Smooth muscle cell (in vitro differentiated cells): ENCODE data around the gene PRSS56. TPM values are rescaled to one million over a fixed set of nuclear protein-coding genes. Genes with fewer than 3 reads are reported as not detected.

Experiments
- DNase-seq: peaks from one replicate; lab custom pipeline; 2025; ENCODE audit not compliant: unreplicated experiment; lab: John Stamatoyannopoulos, UW
- H2AFZ ChIP-seq: fragments of 200-600 bp; sonication (generic); 2 replicates; pipeline ENCODE4 v1.6.0; 2016; ENCODE audit warnings: antibody characterized with exemption, low read depth, mild to moderate bottlenecking
- H3F3A ChIP-seq: fragments of 200-600 bp; sonication (generic); 2 replicates; pipeline ENCODE4 v1.6.0; 2017; ENCODE audit warnings: antibody characterized with exemption, low read depth
- H3K27ac ChIP-seq: fragments of 200-600 bp; sonication (generic); 2 replicates; pipeline ENCODE4 v1.5.1; 2016; ENCODE audit warnings: low read depth, mild to moderate bottlenecking
- H3K27me3 ChIP-seq: fragments of 200-600 bp; sonication (generic); 2 replicates; pipeline ENCODE4 v1.6.1; 2016; ENCODE audit warnings: low read depth, mild to moderate bottlenecking
- H3K36me3 ChIP-seq: fragments of 200-600 bp; sonication (generic); 2 replicates; pipeline ENCODE4 v1.5.1; 2016; ENCODE audit warnings: low read depth
- H3K4me1 ChIP-seq: fragments of 200-600 bp; sonication (generic); 2 replicates; pipeline ENCODE4 v1.5.1; 2016; ENCODE audit warnings: low read depth
- H3K4me2 ChIP-seq: fragments of 200-600 bp; sonication (generic); 2 replicates; pipeline ENCODE4 v1.6.0; 2016; ENCODE audit warnings: mild to moderate bottlenecking
- H3K4me3 ChIP-seq: fragments of 200-600 bp; sonication (generic); 2 replicates; pipeline ENCODE4 v1.5.1; 2016; ENCODE audit warnings: mild to moderate bottlenecking
- H3K79me2 ChIP-seq: fragments of 200-600 bp; sonication (generic); 2 replicates; pipeline ENCODE4 v1.6.0; 2016; ENCODE audit warnings: low read depth, mild to moderate bottlenecking
- H3K9ac ChIP-seq: fragments of 200-600 bp; sonication (generic); 2 replicates; pipeline ENCODE4 v1.6.0; 2016; ENCODE audit warnings: low read depth
- H3K9me3 ChIP-seq: fragments of 200-600 bp; sonication (generic); replicated peaks from 2 replicates; pipeline ENCODE4 v1.5.1; 2016; ENCODE audit warnings: low read depth
- H4K20me1 ChIP-seq: fragments of 200-600 bp; sonication (generic); 2 replicates; pipeline ENCODE4 v1.6.0; 2016; ENCODE audit warnings: low read depth
- WGBS: methylation state at CpG from one replicate; pipeline ENCODE4 v1.1.7; 2016; ENCODE audit warnings: low lambda C conversion rate; 5-methylcytosine and 5-hydroxymethylcytosine counted together
- polyA plus RNA-seq: library from polyadenylated mRNA; unstranded; fragments of >200 nt; fragmentation: Nextera tagmentation; extraction: Ambion mirVana; gene quantifications from 2 replicates; pipeline ENCODE4 v1.2.1, GENCODE V29; 2016
- total RNA-seq: library from RNA; depleted of rRNA; stranded (reverse); fragments of >200 nt; gene quantifications from 2 replicates; pipeline ENCODE4 v1.2.3, GENCODE V29; 2014
- TF ChIP-seq, protein P1 (sequence below): fragments of 200-600 bp; sonication (generic); IDR thresholded peaks from 2 replicates; pipeline ENCODE4 v1.5.1; 2017; ENCODE audit warnings: borderline replicate concordance, mild to moderate bottlenecking, antibody characterized with exemption; ENCODE audit not compliant: insufficient read depth, poor library complexity, severe bottlenecking

Gene PRSS56
- total and polyA plus RNA-seq, 2 experiments from 2014 or later = not detected

- Histone ChIP-seq H2AFZ (no peak overlapping the region), H3K9me3 (no peaks in the 10 kb centered on the region), H3K4me1 (peaks cover 14% of the 10 kb centered on the region), H3F3A (peaks cover 4% of the 10 kb centered on the region), H3K36me3 (no peaks in the 10 kb centered on the region), H3K27ac (peak overlapping the region; percentile 93), H4K20me1 (peaks cover 55% of the 10 kb centered on the region), H3K4me2 (peak overlapping the region; percentile 89), H3K9ac (peak overlapping the region; percentile 95), H3K4me3 (peak overlapping the region; percentile 80), H3K79me2 (peaks cover 71% of the 10 kb centered on the region), H3K27me3 (no peaks in the 10 kb centered on the region)
- TF ChIP-seq, protein P1, sequence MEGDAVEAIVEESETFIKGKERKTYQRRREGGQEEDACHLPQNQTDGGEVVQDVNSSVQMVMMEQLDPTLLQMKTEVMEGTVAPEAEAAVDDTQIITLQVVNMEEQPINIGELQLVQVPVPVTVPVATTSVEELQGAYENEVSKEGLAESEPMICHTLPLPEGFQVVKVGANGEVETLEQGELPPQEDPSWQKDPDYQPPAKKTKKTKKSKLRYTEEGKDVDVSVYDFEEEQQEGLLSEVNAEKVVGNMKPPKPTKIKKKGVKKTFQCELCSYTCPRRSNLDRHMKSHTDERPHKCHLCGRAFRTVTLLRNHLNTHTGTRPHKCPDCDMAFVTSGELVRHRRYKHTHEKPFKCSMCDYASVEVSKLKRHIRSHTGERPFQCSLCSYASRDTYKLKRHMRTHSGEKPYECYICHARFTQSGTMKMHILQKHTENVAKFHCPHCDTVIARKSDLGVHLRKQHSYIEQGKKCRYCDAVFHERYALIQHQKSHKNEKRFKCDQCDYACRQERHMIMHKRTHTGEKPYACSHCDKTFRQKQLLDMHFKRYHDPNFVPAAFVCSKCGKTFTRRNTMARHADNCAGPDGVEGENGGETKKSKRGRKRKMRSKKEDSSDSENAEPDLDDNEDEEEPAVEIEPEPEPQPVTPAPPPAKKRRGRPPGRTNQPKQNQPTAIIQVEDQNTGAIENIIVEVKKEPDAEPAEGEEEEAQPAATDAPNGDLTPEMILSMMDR = no peak
- no peak for DNase-seq
- 98% methylated on average over 4 of the region's 4 CpGs for WGBS
Measured at GRCh38 chr2:232551776-232552175, 31.6 kb downstream of the PRSS56 start.

DNA sequence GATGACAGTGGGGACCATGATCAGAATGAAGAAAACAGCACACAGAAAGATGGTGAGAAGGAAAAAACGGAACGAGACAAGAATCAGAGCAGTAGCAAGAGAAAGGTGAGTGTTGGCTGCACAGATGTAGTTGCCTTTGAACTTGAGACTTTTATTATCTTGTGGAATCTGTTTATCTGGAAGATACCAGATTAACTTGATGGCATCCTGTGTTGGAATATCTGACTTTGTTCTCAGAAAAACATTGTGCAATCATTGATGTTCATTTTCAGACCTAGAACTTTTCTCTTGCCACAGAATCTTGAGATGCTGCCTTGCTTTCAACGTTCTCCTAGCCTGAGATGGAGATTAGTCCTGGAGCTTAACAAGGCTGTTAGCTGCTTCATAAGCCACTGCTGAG is 36.2 kb downstream of the PRSS56 start:
- no peak for DNase-seq
- H3K4me2 ChIP-seq = no peak overlapping the region
- no peak overlapping the region for H2AFZ ChIP-seq
- H3K36me3 ChIP-seq = peaks cover 6% of the 10 kb centered on the region
- H3K4me1 ChIP-seq = peaks cover 5% of the 10 kb centered on the region
- no peak overlapping the region for H3K4me3 ChIP-seq
- WGBS = 83% methylated on average over 3 of the region's 3 CpGs
- H3K27me3 ChIP-seq = no peaks in the 10 kb centered on the region
- TF ChIP-seq, protein P1 = no peak
- H3K9me3 ChIP-seq = no peaks in the 10 kb centered on the region
- no peak overlapping the region for H3K27ac ChIP-seq
- peaks cover 43% of the 10 kb centered on the region for H3K79me2 ChIP-seq
- no peak overlapping the region for H3K9ac ChIP-seq
- H4K20me1 ChIP-seq = peaks cover 76% of the 10 kb centered on the region
- H3F3A ChIP-seq = peaks cover 1% of the 10 kb centered on the region

DNA sequence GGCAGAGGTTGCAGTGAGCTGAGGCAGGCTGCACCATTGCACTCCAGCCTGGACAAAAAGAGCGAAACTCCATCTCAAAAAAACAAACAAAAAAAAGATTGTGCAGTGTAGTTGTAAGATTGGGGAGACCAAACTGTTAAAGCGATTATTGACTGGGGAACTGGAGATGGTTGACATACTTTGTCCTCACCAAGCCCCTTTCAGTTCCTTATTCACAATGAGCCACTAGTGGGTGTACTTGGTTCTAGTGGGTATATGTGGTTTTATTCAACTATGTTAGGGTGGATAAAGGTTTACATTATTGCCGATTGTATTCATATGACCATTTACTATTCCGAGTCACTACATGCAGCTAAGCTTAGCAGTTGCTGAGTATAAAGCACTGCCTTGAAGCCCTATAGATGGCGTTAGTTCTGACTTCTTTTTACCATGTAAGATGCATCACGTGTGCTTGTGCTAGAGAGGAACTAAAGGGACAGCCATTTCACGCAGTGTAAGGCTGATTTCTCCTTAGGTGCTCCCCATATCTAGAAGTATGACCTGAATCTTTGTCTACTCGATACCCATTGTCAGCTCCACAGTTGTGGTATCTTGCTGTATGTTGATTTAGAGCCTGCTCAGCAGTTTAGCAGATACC is 42.4 kb downstream of the PRSS56 start:
- Histone ChIP-seq H3K9ac (peak overlapping the region; percentile 17), H3K4me2 (no peak overlapping the region), H3K79me2 (no peaks in the 10 kb centered on the region), H2AFZ (no peak overlapping the region), H3K9me3 (no peaks in the 10 kb centered on the region), H4K20me1 (peaks cover 43% of the 10 kb centered on the region), H3K27me3 (no peaks in the 10 kb centered on the region), H3K4me3 (no peak overlapping the region), H3K4me1 (no peaks in the 10 kb centered on the region), H3K27ac (peak overlapping the region; percentile 54), H3F3A (no peaks in the 10 kb centered on the region), H3K36me3 (peaks cover 23% of the 10 kb centered on the region)
- TF ChIP-seq, protein P1 = no peak
- DNase-seq = no peak
- 87% methylated on average over 8 of the region's 8 CpGs for WGBS

- 39% methylated on average over 3 of the region's 3 CpGs for WGBS
- Histone ChIP-seq H3F3A (no peaks in the 10 kb centered on the region), H4K20me1 (peaks cover 41% of the 10 kb centered on the region), H3K4me2 (no peak overlapping the region), H3K36me3 (peaks cover 25% of the 10 kb centered on the region), H3K79me2 (no peaks in the 10 kb centered on the region), H3K27ac (peak overlapping the region; percentile 64), H3K9ac (peak overlapping the region; percentile 17), H2AFZ (no peak overlapping the region), H3K4me1 (no peaks in the 10 kb centered on the region), H3K27me3 (no peaks in the 10 kb centered on the region), H3K4me3 (no peak overlapping the region), H3K9me3 (no peaks in the 10 kb centered on the region)
- no peak for DNase-seq
- TF ChIP-seq, protein P1 = no peak
Measured at GRCh38 chr2:232563580-232563979, 43.4 kb downstream of the PRSS56 start.
